ENCODE results near the gene EDARADD. TPM values are rescaled to one million over a fixed set of nuclear protein-coding genes. Genes with fewer than 3 reads are reported as not detected.

Gene EDARADD
- total and polyA plus RNA-seq, 12 donors = 0.14 to 2.5 (median 0.84) TPM

DNA sequence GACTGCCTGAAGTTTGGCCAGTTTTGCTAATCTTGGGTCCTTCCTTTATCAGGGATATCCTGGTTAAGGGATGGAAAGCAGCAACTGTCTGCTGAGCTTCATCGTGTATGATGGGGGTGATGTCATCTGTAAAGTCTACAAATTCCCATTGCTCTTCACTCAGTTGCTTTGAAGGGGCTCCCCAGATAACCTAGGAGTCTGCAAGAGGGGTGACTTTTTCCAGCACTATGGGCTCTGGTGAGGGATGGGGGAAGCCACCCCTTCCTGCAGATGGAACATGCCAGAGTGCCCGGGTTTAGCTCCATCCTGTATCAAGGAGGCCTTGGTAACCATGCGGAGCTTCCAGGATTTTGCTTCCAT, 28.4 kb downstream of the EDARADD start:
- 57 to 65% methylated on average over 3 of the region's 3 CpGs for WGBS, 2 donors
- ATAC-seq (no peak), DNase-seq (no peak)
- TF ChIP-seq, protein P1, sequence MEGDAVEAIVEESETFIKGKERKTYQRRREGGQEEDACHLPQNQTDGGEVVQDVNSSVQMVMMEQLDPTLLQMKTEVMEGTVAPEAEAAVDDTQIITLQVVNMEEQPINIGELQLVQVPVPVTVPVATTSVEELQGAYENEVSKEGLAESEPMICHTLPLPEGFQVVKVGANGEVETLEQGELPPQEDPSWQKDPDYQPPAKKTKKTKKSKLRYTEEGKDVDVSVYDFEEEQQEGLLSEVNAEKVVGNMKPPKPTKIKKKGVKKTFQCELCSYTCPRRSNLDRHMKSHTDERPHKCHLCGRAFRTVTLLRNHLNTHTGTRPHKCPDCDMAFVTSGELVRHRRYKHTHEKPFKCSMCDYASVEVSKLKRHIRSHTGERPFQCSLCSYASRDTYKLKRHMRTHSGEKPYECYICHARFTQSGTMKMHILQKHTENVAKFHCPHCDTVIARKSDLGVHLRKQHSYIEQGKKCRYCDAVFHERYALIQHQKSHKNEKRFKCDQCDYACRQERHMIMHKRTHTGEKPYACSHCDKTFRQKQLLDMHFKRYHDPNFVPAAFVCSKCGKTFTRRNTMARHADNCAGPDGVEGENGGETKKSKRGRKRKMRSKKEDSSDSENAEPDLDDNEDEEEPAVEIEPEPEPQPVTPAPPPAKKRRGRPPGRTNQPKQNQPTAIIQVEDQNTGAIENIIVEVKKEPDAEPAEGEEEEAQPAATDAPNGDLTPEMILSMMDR (IDR thresholded peaks at IDR 0.05) = no peak
- H3K4me1 ChIP-seq = peaks cover 0 to 5% (median 0%) of the 10 kb centered on the region in 9 donors
- no peaks in the 10 kb centered on the region for H3K9me3 ChIP-seq
- H3K36me3 ChIP-seq = no peaks in the 10 kb centered on the region
- intact Hi-C loops (cut with DNase I) = no loop called here
- no peak overlapping the region for H3K27ac ChIP-seq
- H3K4me3 ChIP-seq = no peak overlapping the region
- no peaks in the 10 kb centered on the region for H3K27me3 ChIP-seq

- WGBS, 2 donors = 86 to 91% methylated on average over 14 of the region's 14 CpGs
- DNase-seq (no peak), ATAC-seq (no peak)
- Histone ChIP-seq H3K4me3 (no peak overlapping the region), H3K27ac (no peak overlapping the region), H3K27me3 (no peaks in the 10 kb centered on the region), H3K4me1 (peaks cover 0 to 6% (median 0%) of the 10 kb centered on the region in 9 donors), H3K9me3 (no peaks in the 10 kb centered on the region), H3K36me3 (no peaks in the 10 kb centered on the region)
- TF ChIP-seq, protein P1 (IDR thresholded peaks at IDR 0.05) = no peak
- intact Hi-C loops (cut with DNase I) = no loop called here
Observed at GRCh38 chr1:236425031-236425663, 31.1 kb downstream of the EDARADD start.

- WGBS, 2 donors = 93 to 94% methylated on average over 3 of the region's 3 CpGs
- DNase-seq (no peak), ATAC-seq (no peak)
- intact Hi-C loops (cut with DNase I) = no loop called here
- TF ChIP-seq, protein P1 (IDR thresholded peaks at IDR 0.05) = no peak
- Histone ChIP-seq H3K27ac (no peak overlapping the region), H3K36me3 (no peaks in the 10 kb centered on the region), H3K9me3 (no peaks in the 10 kb centered on the region), H3K4me1 (peaks cover 0 to 6% (median 0%) of the 10 kb centered on the region in 9 donors), H3K27me3 (no peaks in the 10 kb centered on the region), H3K4me3 (no peak overlapping the region)
Observed at GRCh38 chr1:236426215-236426614, 32.1 kb downstream of the EDARADD start.

GRCh38 chr1:236429715-236430274, 35.7 kb downstream of the EDARADD start:
- Histone ChIP-seq H3K4me3 (no peak overlapping the region), H3K27ac (no peak overlapping the region), H3K27me3 (no peaks in the 10 kb centered on the region), H3K4me1 (peaks cover 0 to 6% (median 0%) of the 10 kb centered on the region in 9 donors), H3K36me3 (no peaks in the 10 kb centered on the region), H3K9me3 (no peaks in the 10 kb centered on the region)
- ATAC-seq = no peak
- no peak for DNase-seq
- intact Hi-C loops (cut with DNase I) = no loop called here
- TF ChIP-seq, protein P1 (IDR thresholded peaks at IDR 0.05) = no peak

Measured in heart right ventricle (tissue), 16 donors.